Smooth muscle cell (in vitro differentiated cells): ENCODE measurements around the gene ZBTB26. TPM values are rescaled to one million over a fixed set of nuclear protein-coding genes. Genes with fewer than 3 reads are reported as not detected.
A peak's percentile ranks its signal among the peaks of the same experiment; 100 is the strongest.

Source experiments
- DNase-seq: peaks from one replicate; lab custom pipeline; 2025; ENCODE audit not compliant: unreplicated experiment; lab: John Stamatoyannopoulos, UW
- H2AFZ ChIP-seq: fragments of 200-600 bp; sonication (generic); 2 replicates; pipeline ENCODE4 v1.6.0; 2016; ENCODE audit warnings: antibody characterized with exemption, low read depth, mild to moderate bottlenecking
- H3F3A ChIP-seq: fragments of 200-600 bp; sonication (generic); 2 replicates; pipeline ENCODE4 v1.6.0; 2017; ENCODE audit warnings: antibody characterized with exemption, low read depth
- H3K27ac ChIP-seq: fragments of 200-600 bp; sonication (generic); 2 replicates; pipeline ENCODE4 v1.5.1; 2016; ENCODE audit warnings: low read depth, mild to moderate bottlenecking
- H3K27me3 ChIP-seq: fragments of 200-600 bp; sonication (generic); 2 replicates; pipeline ENCODE4 v1.6.1; 2016; ENCODE audit warnings: low read depth, mild to moderate bottlenecking
- H3K36me3 ChIP-seq: fragments of 200-600 bp; sonication (generic); 2 replicates; pipeline ENCODE4 v1.5.1; 2016; ENCODE audit warnings: low read depth
- H3K4me1 ChIP-seq: fragments of 200-600 bp; sonication (generic); 2 replicates; pipeline ENCODE4 v1.5.1; 2016; ENCODE audit warnings: low read depth
- H3K4me2 ChIP-seq: fragments of 200-600 bp; sonication (generic); 2 replicates; pipeline ENCODE4 v1.6.0; 2016; ENCODE audit warnings: mild to moderate bottlenecking
- H3K4me3 ChIP-seq: fragments of 200-600 bp; sonication (generic); 2 replicates; pipeline ENCODE4 v1.5.1; 2016; ENCODE audit warnings: mild to moderate bottlenecking
- H3K79me2 ChIP-seq: fragments of 200-600 bp; sonication (generic); 2 replicates; pipeline ENCODE4 v1.6.0; 2016; ENCODE audit warnings: low read depth, mild to moderate bottlenecking
- H3K9ac ChIP-seq: fragments of 200-600 bp; sonication (generic); 2 replicates; pipeline ENCODE4 v1.6.0; 2016; ENCODE audit warnings: low read depth
- H3K9me3 ChIP-seq: fragments of 200-600 bp; sonication (generic); replicated peaks from 2 replicates; pipeline ENCODE4 v1.5.1; 2016; ENCODE audit warnings: low read depth
- H4K20me1 ChIP-seq: fragments of 200-600 bp; sonication (generic); 2 replicates; pipeline ENCODE4 v1.6.0; 2016; ENCODE audit warnings: low read depth
- WGBS: methylation state at CpG from one replicate; pipeline ENCODE4 v1.1.7; 2016; ENCODE audit warnings: low lambda C conversion rate; 5-methylcytosine and 5-hydroxymethylcytosine counted together
- polyA plus RNA-seq: library from polyadenylated mRNA; unstranded; fragments of >200 nt; fragmentation: Nextera tagmentation; extraction: Ambion mirVana; gene quantifications from 2 replicates; pipeline ENCODE4 v1.2.1, GENCODE V29; 2016
- total RNA-seq: library from RNA; depleted of rRNA; stranded (reverse); fragments of >200 nt; gene quantifications from 2 replicates; pipeline ENCODE4 v1.2.3, GENCODE V29; 2014
- TF ChIP-seq, protein P1 (sequence below): fragments of 200-600 bp; sonication (generic); IDR thresholded peaks from 2 replicates; pipeline ENCODE4 v1.5.1; 2017; ENCODE audit warnings: borderline replicate concordance, mild to moderate bottlenecking, antibody characterized with exemption; ENCODE audit not compliant: insufficient read depth, poor library complexity, severe bottlenecking

Gene ZBTB26
- total and polyA plus RNA-seq, 2 experiments from 2014 or later: 0.74 to 4.0 TPM

DNA sequence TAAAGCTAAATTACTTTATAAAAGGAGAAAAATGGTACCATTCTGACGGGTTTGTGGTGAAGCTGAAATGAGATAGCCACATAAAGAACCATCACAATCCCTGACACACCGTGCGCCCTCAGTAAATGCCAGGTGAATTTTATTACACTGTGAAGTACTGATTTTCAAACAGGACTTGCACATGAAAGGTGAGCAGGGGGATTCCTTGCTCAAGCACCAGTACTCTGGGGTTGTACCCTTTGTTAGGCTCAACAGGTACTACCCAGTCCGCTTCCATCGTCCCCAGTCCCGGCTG, 9.1 kb upstream of the ZBTB26 start:
- peak overlapping the region; percentile 10 for H3K9ac ChIP-seq
- peaks cover 76% of the 10 kb centered on the region for H3K79me2 ChIP-seq
- peak overlapping the region; percentile 47 for H3K27ac ChIP-seq
- H2AFZ ChIP-seq: peak overlapping the region; percentile 58
- peak overlapping the region; percentile 84 for H3K4me2 ChIP-seq
- H3K36me3 ChIP-seq: no peaks in the 10 kb centered on the region
- H4K20me1 ChIP-seq: peaks cover 41% of the 10 kb centered on the region
- TF ChIP-seq, protein P1, sequence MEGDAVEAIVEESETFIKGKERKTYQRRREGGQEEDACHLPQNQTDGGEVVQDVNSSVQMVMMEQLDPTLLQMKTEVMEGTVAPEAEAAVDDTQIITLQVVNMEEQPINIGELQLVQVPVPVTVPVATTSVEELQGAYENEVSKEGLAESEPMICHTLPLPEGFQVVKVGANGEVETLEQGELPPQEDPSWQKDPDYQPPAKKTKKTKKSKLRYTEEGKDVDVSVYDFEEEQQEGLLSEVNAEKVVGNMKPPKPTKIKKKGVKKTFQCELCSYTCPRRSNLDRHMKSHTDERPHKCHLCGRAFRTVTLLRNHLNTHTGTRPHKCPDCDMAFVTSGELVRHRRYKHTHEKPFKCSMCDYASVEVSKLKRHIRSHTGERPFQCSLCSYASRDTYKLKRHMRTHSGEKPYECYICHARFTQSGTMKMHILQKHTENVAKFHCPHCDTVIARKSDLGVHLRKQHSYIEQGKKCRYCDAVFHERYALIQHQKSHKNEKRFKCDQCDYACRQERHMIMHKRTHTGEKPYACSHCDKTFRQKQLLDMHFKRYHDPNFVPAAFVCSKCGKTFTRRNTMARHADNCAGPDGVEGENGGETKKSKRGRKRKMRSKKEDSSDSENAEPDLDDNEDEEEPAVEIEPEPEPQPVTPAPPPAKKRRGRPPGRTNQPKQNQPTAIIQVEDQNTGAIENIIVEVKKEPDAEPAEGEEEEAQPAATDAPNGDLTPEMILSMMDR: no peak
- peaks cover 13% of the 10 kb centered on the region for H3F3A ChIP-seq
- H3K4me1 ChIP-seq: peaks cover 9% of the 10 kb centered on the region
- 27% methylated on average over 6 of the region's 6 CpGs for WGBS
- H3K9me3 ChIP-seq: no peaks in the 10 kb centered on the region
- DNase-seq: no peak
- peak overlapping the region; percentile 94 for H3K4me3 ChIP-seq
- no peaks in the 10 kb centered on the region for H3K27me3 ChIP-seq

DNA sequence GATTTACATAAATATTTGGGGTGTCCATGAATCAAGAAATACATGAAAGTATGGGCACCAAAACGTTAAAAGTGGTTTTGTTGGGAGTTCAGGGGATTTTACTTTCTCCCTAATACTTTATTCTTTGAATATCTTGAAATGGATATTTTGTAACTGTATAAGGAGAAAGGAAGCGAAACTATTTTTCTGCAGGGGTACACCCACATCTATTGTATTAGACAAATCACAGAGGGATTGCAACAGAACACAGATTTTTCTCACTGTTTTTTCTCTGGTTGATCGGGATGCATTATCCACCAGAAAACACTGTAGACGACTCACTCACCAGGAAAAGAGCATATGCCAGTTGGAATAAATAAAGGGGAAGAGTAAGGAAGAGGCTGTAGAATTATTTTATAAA, 8.3 kb upstream of the ZBTB26 start:
- no peak for DNase-seq
- Histone ChIP-seq H3K9ac (no peak overlapping the region), H3K9me3 (no peaks in the 10 kb centered on the region), H3K36me3 (no peaks in the 10 kb centered on the region), H3K79me2 (peaks cover 76% of the 10 kb centered on the region), H3K27ac (peak overlapping the region; percentile 47), H3F3A (peaks cover 13% of the 10 kb centered on the region), H2AFZ (no peak overlapping the region), H4K20me1 (peaks cover 33% of the 10 kb centered on the region), H3K4me2 (no peak overlapping the region), H3K4me3 (no peak overlapping the region), H3K27me3 (no peaks in the 10 kb centered on the region), H3K4me1 (peaks cover 9% of the 10 kb centered on the region)
- TF ChIP-seq, protein P1: no peak
- WGBS: 91% methylated on average over 4 of the region's 4 CpGs

DNA sequence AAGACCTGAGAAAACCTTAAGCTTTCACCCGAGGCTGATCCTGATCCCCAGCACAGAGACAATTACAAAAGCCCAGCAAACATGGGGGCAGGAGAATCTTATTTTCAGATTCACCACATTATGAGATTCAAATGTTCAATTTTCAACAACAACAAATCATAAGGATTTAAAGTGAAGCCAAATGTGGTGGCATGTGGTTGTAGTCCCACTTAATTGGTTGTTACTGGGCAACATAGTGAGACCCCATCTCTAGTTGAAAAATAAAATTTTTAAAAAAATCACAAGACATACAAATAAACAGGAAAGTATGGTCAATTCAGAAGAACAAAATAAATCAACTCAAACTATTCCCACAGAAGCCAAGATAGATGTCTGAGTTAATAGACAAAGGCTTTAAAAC, 5.6 kb upstream of the ZBTB26 start:
- TF ChIP-seq, protein P1: no peak
- peaks cover 76% of the 10 kb centered on the region for H3K79me2 ChIP-seq

DNA sequence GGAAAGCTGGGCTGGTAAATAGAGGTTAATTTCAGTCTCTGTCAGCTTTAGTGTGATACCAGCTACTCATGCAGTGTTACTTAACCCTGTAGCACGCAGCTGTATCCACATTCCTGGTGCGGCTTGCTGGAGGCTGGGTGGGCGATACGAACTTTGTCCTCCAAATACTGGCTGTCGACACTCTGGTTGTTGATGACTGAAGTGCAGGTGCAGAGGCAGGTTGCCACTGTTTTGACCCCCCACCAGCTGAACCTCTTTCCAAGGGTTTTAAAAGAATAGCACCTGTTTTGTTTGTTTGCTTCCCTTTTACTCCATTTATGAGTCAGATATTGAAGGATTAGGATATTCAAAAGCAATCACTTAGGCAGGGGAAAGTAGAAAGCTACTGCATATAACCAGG, 5.2 kb upstream of the ZBTB26 start:
- Histone ChIP-seq H3K36me3 (no peaks in the 10 kb centered on the region), H4K20me1 (peaks cover 8% of the 10 kb centered on the region), H3K27me3 (no peaks in the 10 kb centered on the region), H3K4me2 (no peak overlapping the region), H3K27ac (no peak overlapping the region), H2AFZ (no peak overlapping the region), H3K79me2 (peaks cover 74% of the 10 kb centered on the region), H3K4me1 (peaks cover 11% of the 10 kb centered on the region), H3K4me3 (no peak overlapping the region), H3F3A (peaks cover 13% of the 10 kb centered on the region), H3K9ac (no peak overlapping the region), H3K9me3 (no peaks in the 10 kb centered on the region)
- TF ChIP-seq, protein P1: no peak
- no peak for DNase-seq
- 97% methylated on average over 5 of the region's 5 CpGs for WGBS

More for the DNA sequence above, 5.6 kb upstream of the ZBTB26 start:
- Histone ChIP-seq H3K4me1 (peaks cover 15% of the 10 kb centered on the region), H3K27me3 (no peaks in the 10 kb centered on the region), H4K20me1 (peaks cover 13% of the 10 kb centered on the region), H3K4me2 (no peak overlapping the region), H3K9ac (no peak overlapping the region), H3K4me3 (no peak overlapping the region), H2AFZ (no peak overlapping the region), H3K27ac (no peak overlapping the region), H3K9me3 (no peaks in the 10 kb centered on the region), H3F3A (peaks cover 13% of the 10 kb centered on the region), H3K36me3 (no peaks in the 10 kb centered on the region)
- 85% methylated on average over 1 of the region's 1 CpG for WGBS
- DNase-seq: no peak
